ENCODE data around the gene RXRA.

The RXRA gene

GRCh38 chr9:134388976-134389375 is 62.7 kb downstream of the RXRA start:
- Histone ChIP-seq H3K79me2 (ENCODE audit: insufficient read depth, low read length) (no peaks in the 10 kb centered on the region), H3K4me1 (ENCODE audit: insufficient read depth, low read length, severe bottlenecking) (no peaks in the 10 kb centered on the region), H3F3A (ENCODE audit: insufficient read depth, low read length) (no peaks in the 10 kb centered on the region), H3K4me2 (ENCODE audit: low read length) (no peak overlapping the region), H3K9ac (ENCODE audit: low read length) (no peak overlapping the region), H3K36me3 (ENCODE audit: insufficient read depth, low read length) (no peaks in the 10 kb centered on the region), H3K9me2 (ENCODE audit: low read depth, low read length) (no peaks in the 10 kb centered on the region), H4K20me1 (ENCODE audit: insufficient read depth, low read length) (no peaks in the 10 kb centered on the region), H3K27me3 (ENCODE audit: insufficient read depth, low read length) (peaks cover 7% of the 10 kb centered on the region; the same call in 1 of the 2 replicates), H3K27ac (ENCODE audit: low read depth, low read length, poor library complexity, severe bottlenecking) (no peak overlapping the region), H3K4me3 (ENCODE audit: low read depth, low read length, poor library complexity, severe bottlenecking) (no peak overlapping the region), H3K9me3 (ENCODE audit: low read length) (no peaks in the 10 kb centered on the region), H2AFZ (ENCODE audit: low read length) (no peak overlapping the region)
- no peak for TF ChIP-seq CTCF (IDR thresholded peaks at IDR 0.05; ENCODE audit: low read length)
- no peak for TF ChIP-seq EZH2 (IDR thresholded peaks at IDR 0.05; ENCODE audit: borderline replicate concordance, low read length)

- Histone ChIP-seq H3K4me1 (ENCODE audit: insufficient read depth, low read length, severe bottlenecking) (no peaks in the 10 kb centered on the region), H3K9ac (ENCODE audit: low read length) (no peak overlapping the region), H3K27ac (ENCODE audit: low read depth, low read length, poor library complexity, severe bottlenecking) (no peak overlapping the region), H3K79me2 (ENCODE audit: insufficient read depth, low read length) (no peaks in the 10 kb centered on the region), H3K4me3 (ENCODE audit: low read depth, low read length, poor library complexity, severe bottlenecking) (no peak overlapping the region), H2AFZ (ENCODE audit: low read length) (no peak overlapping the region), H3K9me3 (ENCODE audit: low read length) (no peaks in the 10 kb centered on the region), H3K36me3 (ENCODE audit: insufficient read depth, low read length) (no peaks in the 10 kb centered on the region), H3F3A (ENCODE audit: insufficient read depth, low read length) (no peaks in the 10 kb centered on the region), H3K9me2 (ENCODE audit: low read depth, low read length) (no peaks in the 10 kb centered on the region), H3K27me3 (ENCODE audit: insufficient read depth, low read length) (peaks cover 7% of the 10 kb centered on the region; the same call in 1 of the 2 replicates), H4K20me1 (ENCODE audit: insufficient read depth, low read length) (no peaks in the 10 kb centered on the region), H3K4me2 (ENCODE audit: low read length) (no peak overlapping the region)
- TF ChIP-seq EZH2 (IDR thresholded peaks at IDR 0.05; ENCODE audit: borderline replicate concordance, low read length): no peak
- TF ChIP-seq CTCF (IDR thresholded peaks at IDR 0.05; ENCODE audit: low read length): no peak
Observed at GRCh38 chr9:134389642-134390041, 63.4 kb downstream of the RXRA start.

GRCh38 chr9:134390537-134390936 is 64.3 kb downstream of the RXRA start:
- no peaks in the 10 kb centered on the region for H3K9me2 ChIP-seq (ENCODE audit: low read depth, low read length)
- H3K79me2 ChIP-seq (ENCODE audit: insufficient read depth, low read length): no peaks in the 10 kb centered on the region
- no peak overlapping the region for H2AFZ ChIP-seq (ENCODE audit: low read length)
- no peaks in the 10 kb centered on the region for H3F3A ChIP-seq (ENCODE audit: insufficient read depth, low read length)
- no peaks in the 10 kb centered on the region for H4K20me1 ChIP-seq (ENCODE audit: insufficient read depth, low read length)
- H3K9me3 ChIP-seq (ENCODE audit: low read length): no peaks in the 10 kb centered on the region
- TF ChIP-seq CTCF (IDR thresholded peaks at IDR 0.05; ENCODE audit: low read length): no peak
- TF ChIP-seq EZH2 (IDR thresholded peaks at IDR 0.05; ENCODE audit: borderline replicate concordance, low read length): no peak
- H3K36me3 ChIP-seq (ENCODE audit: insufficient read depth, low read length): no peaks in the 10 kb centered on the region
- no peak overlapping the region for H3K4me3 ChIP-seq (ENCODE audit: low read depth, low read length, poor library complexity, severe bottlenecking)
- no peaks in the 10 kb centered on the region for H3K4me1 ChIP-seq (ENCODE audit: insufficient read depth, low read length, severe bottlenecking)
- H3K4me2 ChIP-seq (ENCODE audit: low read length): no peak overlapping the region
- H3K27ac ChIP-seq (ENCODE audit: low read depth, low read length, poor library complexity, severe bottlenecking): no peak overlapping the region
- H3K9ac ChIP-seq (ENCODE audit: low read length): no peak overlapping the region
- peaks cover 11% of the 10 kb centered on the region for H3K27me3 ChIP-seq (ENCODE audit: insufficient read depth, low read length)
